Adrenal gland (tissue), 5 donors: ENCODE measurements around the gene CCNH.

Source experiments
- CTCF ChIP-seq, 6 experiments: fragments of 450-650 bp in 4 of 6; fragments of 200-600 bp in 2 of 6; sonication (generic) in 1 of 6; IDR thresholded peaks; 1 replicate in 5 of 6; 2 replicates in 1 of 6; pipeline versions ENCODE4 v1.5.1 to v1.8.0; 2016 to 2021; ENCODE audit warnings: antibody characterized with exemption in 6 of 6, mild to moderate bottlenecking in 2 of 6, moderate library complexity in 1 of 6
- POLR2A ChIP-seq, 2 donors: fragments of 450-650 bp; IDR thresholded peaks; one replicate each; pipeline ENCODE4 v1.6.1; 2017; ENCODE audit warnings: antibody characterized with exemption in 2 of 2, mild to moderate bottlenecking in 2 of 2, moderate library complexity in 1 of 2
- donor health status: DM: no; HTN: no; CAD: no.

DNA sequence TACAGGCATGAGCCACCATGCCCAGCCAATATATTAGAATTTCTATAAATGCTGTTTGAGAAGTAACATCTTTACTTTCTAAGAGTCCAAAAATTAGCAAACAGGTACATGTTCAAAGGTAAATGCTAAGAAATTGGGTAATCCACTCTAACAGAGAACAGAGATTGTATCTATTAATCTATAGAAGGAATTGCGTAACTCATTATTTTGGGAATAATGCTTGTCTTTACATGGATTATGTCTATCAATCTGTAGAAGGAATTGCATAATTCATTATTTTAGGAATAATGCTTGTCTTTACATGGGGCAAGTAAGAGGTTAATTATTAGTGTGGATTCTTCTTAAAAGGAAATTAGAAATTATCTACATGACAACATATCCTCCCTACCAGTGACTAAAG, 30.5 kb downstream of the CCNH start:
- TF ChIP-seq CTCF (IDR thresholded peaks at IDR 0.05), result no peak
- no peak for TF ChIP-seq POLR2A (IDR thresholded peaks at IDR 0.05)
